ENCODE results near the gene PLEKHJ1.

PLEKHJ1 gene

DNA sequence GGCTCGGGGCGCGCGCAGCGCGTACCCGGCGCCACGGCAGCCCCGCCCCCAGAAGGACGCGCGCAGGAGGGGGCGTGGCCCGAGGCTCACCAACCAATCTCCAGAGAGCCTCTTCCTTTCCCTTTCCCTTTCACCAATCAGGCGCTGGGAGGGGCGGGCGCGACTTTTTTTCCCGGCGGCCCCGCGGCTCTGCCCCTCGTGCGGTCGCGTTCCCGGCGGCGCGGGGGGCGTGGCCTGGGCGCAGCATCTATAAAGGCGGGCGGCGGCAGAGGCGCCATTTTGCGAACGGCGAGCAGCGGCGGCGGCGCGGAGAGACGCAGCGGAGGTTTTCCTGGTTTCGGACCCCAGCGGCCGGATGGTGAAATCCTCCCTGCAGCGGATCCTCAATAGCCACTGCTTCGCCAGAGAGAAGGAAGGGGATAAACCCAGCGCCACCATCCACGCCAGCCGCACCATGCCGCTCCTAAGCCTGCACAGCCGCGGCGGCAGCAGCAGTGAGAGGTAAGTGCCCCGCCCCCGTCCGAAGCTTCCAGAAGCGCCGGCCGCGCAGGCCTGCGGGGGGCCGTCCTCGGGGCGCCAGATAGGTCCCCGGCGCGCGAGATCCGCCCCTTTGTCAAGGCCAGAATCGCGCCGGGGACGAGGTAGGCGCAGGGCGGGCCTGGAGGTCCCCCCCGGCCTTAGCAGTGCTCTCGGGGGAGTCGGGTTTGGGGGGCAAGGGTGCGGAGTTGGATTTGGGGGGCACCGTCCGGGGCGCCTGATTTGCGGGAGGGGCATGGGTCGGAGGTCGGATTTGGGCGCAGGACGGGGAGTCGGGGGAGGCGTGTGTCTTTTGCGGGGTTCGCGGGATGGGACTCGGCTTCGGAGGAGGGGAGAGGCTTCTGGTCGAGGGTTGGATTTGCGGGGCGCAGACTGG is 33.4 kb upstream of the PLEKHJ1 start:
- peak; percentile 99 for DNase-seq

- no peak for DNase-seq
Measured at GRCh38 chr19:2268861-2269243, 32.7 kb upstream of the PLEKHJ1 start.

DNA sequence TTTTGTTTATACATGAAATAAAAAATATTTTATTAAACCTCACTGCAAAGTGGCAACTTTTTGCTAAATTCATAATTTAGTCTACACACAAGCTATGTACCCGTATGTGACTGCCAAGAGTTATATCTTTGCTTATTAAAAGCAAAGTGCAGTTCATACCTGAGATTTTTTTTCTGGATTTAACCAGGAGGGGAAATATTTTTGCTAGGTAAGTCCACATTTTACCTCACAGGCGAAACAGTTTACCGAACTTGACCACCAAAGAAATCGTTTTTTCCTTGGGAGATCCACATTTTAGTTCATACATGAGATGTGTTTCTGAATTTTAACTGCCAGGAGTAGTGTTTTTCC is 32.3 kb upstream of the PLEKHJ1 start:
- no peak for DNase-seq

DNA sequence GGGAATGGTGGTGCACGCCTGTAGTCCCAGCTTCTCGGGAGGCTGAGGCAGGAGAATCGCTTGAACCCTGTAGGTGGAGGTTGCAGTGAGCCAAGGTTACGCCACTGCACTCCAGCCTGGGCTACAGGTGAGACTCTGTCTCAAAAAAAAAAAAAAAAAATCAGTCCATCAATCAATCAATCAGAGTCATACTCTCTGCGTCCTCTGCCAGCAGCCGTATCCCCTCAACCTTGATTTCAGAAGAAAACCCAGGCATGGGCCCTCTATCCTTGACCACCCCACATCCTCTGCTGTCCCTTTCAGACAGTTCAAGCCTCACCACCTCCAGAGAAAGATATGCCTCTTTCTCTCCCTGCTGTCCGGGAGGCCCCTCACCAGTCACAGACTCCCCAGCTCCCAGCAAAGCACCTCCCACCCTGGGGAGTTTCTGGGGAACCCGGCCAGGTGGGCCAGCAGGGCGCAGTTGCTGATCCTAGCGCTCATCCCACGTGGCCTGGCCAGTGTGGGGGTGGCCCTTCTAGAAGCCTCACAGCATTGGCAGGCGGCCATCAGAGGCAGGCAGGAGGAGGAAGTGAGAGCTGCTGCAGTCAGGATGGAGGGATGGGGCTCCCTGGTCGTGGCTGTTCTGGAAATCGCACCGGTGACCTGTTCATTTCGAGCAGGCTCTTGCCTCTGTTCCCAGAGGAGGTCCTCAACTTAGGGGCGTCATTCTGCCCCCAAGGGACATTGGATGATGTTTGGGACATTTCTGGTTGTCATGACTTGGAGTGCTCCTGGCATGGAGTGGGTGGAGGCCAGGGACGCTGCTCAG is 30.3 kb upstream of the PLEKHJ1 start:
- peak; percentile 38 for DNase-seq

DNA sequence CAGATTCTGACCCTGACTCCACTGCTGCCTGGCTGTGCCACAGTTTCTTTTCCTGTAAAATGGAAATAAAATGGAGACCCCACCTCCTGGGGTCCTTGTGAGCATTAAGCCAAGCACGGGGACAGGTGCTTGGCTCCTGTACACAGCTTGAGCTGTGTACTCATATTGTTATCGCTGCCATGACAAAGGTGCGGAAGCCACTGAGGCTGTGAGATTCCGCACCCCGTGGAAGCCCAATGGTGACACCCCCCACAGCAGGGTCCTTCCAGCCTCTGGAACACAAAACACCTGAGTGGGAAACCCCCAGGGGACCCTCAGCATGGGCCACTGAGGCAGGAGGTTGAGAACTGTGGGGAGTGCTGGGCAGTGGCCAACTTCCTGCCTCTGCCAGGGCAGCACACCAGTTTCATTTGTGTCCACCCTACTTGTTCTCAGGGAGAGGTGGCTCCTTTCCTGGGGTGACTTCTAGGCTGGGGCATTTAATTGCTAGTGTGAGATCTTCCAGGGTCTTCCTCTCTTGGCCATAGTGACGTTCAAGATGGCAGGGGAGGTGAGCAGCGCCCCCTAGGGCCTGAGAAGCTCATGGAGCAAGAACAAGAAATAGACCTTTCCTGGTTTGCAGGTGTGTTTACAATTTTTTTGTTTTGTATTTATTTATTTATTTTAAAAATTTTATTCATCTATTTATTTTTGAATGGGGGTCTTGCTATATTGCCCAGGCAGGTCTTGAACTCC is 25.5 kb upstream of the PLEKHJ1 start:
- DNase-seq = peak; percentile 61

GRCh38 chr19:2260341-2260805 is 24.2 kb upstream of the PLEKHJ1 start:
- no peak for DNase-seq

- DNase-seq = no peak
Measured at GRCh38 chr19:2259336-2259735, 23.2 kb upstream of the PLEKHJ1 start.

- no peak for DNase-seq
Measured at GRCh38 chr19:2255982-2256685, 20.0 kb upstream of the PLEKHJ1 start, which contains the start of gene JSRP1. Gene JSRP1 (minus strand): TSS chr19:2256417. CDS start chr19:2255314, 1,103 bp downstream.

DNA sequence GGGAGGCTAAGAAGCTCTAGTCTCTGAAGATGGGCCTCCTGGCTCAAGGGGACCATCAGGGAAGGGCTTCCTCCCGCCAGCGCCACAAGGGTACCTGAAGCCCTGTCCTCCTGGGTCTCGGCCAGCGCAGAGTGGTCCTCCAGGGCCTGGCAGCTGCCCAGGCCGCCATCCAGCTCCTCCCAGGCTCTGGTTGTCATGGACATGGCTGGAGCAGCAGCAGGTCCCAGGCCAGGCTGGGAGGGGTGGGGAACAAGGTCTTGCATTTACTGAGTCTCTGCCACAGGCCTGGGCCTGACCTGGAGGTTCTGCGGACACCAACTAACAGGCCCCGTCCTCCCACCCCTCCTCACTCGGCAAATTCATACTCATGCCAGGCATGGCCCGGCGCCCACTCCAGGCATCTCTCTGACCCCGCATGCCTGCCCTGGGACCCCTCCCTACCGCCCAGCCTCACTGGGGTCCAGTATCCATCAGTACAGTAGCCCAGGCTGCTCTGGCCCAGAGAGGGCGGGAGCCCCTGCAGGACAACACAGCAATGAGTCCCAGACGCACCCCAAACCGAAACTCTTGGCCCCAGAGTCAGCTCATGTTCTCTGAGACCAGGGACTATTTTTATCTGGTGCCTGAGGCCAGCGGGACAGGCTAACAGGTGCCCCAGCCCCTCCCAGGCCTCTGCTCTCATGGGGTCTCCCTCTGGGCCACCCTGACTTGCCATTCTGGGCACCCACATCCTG is 19.1 kb upstream of the PLEKHJ1 start:
- no peak for DNase-seq

- no peak for DNase-seq
Measured at GRCh38 chr19:2254064-2254872, 18.1 kb upstream of the PLEKHJ1 start.

DNA sequence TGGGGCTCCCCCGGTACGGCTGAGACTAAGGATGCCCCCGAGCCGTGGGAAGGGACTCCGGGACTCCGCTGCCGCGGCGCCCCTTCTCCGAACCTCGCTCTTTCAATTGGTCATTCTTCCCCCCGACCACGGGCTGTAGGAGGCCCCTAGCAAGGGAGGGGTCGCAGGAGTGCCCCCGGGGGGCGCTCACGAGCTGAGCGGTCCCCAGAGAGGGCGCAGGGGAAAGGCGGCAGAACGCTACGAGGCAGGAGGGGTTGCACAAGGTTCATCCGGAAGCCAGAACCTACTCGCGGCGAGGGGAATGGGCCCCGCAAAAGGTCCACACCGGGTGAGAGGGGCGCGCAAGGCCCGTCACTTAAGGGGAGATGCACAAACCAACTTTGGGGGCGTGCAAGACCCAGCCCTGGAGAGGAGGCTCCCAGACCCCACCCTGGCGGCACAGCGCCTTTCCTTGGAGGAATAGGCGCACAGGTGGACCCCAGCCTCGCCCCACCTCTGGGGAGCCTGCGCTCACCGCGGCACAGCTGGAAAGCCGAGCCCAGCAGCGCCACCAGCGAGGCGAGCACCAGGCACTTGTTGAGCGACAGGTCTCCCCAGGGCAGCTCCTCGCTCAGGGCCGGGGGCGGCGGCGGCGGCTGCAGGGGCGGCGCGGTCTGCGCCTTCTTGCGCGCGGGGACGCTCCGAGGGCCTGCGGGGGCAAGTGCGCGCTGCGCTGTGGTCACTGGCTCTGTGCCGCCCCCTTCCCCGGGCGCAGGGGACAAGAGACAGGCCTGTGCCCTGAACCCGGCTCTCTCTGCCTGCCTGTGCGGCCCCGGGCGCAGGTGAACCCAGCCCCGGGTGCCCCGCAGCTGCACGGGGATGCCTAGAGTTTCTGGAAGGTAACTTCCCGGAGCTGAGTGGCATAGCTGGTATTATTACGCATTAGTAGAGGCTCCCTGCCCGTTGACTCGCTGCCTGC is 17.3 kb upstream of the PLEKHJ1 start:
- DNase-seq = no peak

- DNase-seq = no peak
Measured at GRCh38 chr19:2252797-2253105, 16.6 kb upstream of the PLEKHJ1 start.

DNA sequence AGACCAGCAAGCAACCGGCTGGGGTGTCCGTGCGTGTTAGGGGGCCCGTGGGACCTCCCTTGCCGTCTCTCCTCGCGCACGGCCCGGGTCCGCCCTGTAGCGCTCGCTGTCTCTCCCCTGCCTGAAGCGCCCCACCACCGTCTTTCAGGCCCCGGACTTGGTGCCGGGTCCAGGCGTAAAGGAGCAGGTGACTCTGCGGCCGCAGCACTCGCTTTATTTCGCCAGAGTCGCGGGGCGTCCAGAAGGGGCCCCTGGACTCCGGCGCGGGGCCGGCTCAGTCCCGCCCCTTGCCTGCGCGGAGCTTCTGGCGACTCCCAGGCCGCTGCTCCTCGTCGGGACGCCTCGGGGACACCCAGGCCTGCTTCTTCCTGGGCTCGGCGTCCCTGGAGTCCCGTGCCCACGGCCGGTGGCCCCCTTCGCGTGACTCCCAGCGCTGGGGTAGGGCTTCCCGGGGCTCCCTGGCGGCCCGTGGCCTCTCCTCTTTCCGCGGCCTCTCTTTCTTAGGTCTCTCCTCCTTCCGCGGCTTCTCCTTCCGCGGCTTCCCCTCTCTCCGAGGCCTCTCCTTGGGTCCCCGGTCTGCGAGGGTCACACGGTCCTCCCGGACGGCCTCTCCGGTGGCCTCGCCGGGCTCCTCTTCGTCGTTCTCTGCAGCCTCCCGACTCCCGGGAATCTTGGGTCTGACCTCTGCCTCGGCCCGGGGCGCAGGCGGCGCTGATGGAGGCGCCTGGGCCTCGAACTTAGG is 16.1 kb upstream of the PLEKHJ1 start:
- DNase-seq = no peak

- DNase-seq = no peak
Measured at GRCh38 chr19:2251106-2252054, 15.3 kb upstream of the PLEKHJ1 start.

DNA sequence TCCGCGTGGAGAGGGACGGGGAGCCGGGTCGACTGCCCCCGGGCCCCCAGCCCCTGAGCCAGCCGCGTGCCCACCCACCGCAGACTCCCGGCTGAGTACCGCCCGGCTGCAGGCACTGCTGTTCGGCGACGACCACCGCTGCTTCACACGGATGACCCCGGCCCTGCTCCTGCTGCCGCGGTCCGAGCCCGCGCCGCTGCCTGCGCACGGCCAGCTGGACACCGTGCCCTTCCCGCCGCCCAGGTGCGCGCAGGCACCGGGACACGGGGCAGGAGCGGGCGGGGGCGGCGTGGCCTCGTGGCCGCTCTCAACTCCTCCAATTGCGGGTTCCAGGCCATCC is 14.6 kb upstream of the PLEKHJ1 start:
- no peak for DNase-seq

- no peak for DNase-seq
Measured at GRCh38 chr19:2249880-2250765, 14.0 kb upstream of the PLEKHJ1 start.

All from stimulated activated CD4-positive, alpha-beta T cell treated with anti-CD3 and anti-CD28 coated beads, Interleukin-4, amount 100 ng/mL, for 1 hour (primary cell).